ENCODE data around the gene CILP2.

CILP2 gene

DNA sequence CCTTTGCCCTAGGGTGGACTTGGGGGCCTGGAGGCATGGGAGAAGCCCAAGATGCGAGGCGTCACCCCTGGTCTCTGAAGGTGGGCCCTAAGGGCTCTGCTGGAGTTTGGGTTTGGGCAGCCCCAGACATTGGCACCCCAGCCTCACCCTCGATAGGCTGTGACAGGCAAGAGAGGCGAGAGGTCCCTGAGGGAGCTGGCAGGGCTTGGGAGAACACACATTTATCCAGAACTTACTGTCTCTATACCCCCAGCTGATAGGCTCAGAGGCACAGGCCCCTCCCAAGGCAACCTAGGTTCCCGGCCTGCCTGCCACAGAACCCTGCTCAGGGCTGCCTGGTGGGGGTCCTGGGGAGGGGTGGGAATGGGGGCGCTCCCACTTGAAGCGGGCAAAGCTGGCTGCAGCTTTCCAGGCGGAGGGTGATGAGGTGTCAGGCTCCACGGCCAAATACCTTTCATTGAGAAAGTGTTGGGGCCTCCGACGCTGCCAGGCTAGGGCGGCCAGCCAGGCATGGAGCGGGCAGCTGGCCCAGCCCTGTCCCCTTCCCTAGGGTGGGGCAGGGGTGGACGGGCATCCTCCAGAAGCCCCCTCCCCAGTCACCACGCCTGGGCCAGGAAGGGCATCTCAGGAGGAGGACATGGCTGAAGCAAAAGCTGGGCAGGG lies 9.7 kb downstream of the CILP2 start:
- no peak for FAIRE-seq

DNA sequence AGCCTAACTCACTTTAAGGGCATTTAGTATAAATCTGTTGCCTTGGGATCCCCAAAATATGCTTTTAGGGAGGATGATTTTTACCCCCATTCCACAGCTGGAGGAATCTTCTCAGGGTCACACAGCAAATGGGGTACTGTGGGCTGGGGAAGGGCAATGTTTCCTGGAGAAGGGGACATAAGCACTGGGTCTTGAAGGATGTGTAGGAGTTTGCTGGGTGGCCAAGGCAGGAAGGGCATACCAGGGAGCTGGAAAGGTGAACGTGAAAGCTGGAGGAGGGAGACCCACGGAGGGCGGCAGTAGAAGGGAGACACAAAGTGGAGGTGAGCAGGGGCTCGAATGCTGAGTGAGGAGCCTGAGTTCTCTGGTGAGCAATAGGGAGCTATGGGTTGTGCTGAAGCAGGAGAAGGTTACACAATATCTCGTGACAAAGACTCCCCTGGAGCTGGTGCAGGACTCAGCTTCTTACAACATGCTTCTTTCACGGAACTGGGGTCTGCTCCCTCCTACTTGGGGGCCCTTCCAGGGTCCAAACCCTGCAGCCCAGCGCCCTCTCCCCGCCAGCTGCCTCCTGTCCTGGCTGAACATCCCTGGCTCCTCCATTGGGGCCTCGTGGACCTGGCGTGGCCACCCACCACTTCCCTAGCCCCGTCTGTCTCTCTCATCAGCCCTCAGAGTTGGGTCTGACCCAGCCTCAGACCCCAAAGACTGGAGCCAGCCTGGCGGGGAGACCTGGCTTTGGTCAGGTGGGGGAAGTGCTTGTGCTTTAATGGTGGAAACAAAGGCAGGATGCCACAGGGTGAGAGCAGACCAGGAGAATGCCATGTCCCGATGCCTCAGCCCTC lies 11.1 kb downstream of the CILP2 start:
- no peak for FAIRE-seq

DNA sequence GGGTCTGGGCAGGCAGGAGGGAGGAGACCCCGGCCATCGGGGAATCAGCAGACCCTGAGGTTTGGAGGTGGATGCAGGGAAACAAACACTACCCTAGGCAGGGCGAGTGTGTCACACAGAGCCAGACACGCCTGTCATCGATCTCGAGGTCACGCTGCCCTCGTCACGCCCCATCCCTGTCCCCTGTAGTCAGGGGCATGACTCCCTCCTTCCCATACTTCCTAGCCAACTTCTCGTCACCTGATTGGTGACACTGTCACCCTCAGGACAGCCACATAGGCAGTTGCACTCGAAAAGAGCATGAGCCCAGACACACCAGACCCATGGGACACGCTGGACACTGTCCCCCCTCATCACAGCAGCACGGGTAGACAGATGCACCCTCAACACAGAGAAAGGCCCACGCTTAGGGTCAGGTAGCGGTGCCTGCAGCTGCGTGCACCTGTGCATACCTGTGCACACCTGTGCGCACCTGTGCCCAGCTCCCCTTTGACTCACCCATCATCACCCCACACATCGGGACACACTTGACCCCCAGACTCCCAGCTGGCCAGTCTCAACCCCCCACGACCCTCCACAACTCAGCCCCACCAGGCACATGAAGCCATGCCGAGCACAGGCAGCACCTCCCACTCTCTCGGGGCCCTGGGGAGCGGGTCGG lies 11.9 kb downstream of the CILP2 start:
- FAIRE-seq = no peak

DNA sequence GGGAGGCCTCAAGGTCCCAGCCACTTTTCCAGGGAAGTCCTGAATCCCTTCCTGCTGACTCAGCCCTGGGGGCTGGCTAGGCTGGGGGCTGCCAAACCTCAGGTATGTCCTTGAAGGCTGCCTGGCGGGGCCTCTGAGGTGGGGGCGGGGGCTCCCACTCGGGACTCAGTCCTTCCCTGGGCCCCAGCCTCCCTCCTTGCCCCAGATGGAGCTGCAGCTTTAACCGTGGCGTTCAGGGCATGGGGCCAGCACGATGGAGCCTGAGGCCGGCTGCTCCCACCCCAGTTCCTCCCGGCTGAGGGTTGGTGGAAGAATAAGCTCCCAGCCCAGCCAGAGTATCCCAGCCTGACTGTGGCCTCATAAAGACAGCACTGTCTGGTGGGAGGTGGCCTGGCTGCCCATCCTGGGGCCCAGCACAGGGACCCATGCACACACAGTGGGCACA lies 12.4 kb downstream of the CILP2 start:
- FAIRE-seq = no peak

DNA sequence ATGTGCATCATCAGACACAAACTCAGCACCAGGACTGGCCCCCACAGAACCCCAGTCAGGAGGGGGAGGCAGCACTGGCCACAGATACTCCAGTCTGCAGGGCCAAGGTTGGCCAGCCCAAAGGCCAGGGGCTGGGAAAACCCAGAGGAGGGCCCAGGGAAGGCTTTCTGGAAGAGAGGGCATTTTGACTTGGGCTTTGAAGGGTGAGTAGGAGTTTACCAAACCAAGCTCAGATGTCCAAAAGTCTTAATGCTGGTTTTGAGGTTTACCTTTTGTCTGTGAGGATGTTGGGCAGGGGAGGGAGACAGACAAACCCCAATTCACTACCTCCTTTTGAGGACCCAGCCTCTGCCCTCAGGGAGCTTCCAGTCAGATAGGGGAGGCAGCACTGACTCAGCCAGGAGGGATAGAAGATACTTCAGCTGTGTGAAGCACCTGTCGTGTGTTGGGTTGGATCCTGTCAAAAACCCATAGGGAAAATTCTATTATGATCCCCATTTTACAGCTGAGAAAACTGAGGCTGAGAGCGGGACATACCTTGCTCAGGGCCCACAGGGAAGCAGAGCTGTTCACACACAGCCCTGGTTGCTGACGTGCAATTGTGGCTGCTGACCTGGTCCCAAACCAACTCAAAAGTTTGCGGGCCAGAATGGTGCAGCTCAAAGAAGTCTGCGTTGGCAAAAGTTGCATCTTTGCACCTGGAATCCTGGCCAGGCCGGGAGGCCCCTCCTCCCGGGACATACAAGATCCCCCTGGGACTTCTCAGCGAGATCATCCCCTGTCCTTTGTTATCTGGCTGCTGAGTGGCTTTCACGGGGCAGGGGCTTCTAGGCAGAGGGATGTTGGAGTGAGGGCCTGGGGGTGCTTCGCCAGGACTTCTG lies 13.1 kb downstream of the CILP2 start:
- FAIRE-seq = no peak

DNA sequence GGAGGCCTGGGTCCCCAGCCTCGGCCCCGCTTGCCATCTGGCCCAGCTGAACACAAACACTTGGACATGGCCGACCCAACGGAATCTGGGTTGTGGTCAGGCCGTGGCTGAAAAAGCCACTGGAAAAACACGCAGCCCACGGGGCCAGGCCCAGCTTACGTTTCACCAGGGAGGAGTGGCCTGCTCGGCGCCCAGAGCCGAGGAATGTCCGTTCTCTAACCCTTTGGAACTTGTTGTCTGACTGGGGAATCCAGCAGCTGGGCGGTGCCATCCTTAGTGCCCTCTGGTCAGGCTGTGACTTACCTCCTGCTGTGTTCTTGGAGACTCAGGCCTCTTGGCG lies 13.8 kb downstream of the CILP2 start:
- FAIRE-seq = no peak

DNA sequence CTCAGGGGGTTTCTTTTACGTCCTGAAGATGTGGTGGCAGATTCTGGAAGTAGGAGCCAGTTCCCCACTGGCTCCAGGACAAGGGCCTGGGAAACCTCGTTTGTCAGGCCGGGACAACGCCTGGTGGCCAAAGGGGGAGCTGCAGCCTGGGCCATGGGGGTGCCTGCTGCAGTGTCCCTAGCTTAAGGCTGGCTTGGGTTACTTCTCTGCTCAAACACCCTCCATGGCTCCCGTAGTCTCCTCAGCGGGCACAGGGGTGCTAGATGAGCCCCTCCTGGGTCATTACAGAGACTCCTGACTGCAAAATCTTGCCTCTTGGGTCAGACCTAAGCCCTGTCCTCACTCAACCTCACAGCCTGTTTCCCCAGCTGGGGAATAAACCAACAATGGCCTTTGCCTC lies 14.7 kb downstream of the CILP2 start:
- FAIRE-seq = no peak

DNA sequence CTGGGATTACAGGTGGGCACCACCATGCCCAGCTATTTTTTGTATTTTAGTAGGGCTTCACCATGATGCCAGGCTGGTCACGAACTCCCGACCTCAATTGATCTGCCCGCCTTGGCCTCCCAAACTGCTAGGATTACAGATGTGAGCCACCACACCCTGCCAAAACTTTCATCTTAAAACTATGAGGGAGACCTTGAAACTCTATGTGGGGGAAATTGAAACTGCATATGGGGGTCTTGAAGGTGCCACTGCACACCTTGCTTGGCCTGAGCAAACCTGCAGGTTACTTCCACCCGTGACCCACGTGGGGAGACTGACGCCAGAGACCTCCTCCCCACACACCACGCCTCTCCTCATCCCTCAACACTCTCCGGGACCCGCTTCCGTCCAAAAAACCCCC lies 15.6 kb downstream of the CILP2 start:
- FAIRE-seq = no peak

DNA sequence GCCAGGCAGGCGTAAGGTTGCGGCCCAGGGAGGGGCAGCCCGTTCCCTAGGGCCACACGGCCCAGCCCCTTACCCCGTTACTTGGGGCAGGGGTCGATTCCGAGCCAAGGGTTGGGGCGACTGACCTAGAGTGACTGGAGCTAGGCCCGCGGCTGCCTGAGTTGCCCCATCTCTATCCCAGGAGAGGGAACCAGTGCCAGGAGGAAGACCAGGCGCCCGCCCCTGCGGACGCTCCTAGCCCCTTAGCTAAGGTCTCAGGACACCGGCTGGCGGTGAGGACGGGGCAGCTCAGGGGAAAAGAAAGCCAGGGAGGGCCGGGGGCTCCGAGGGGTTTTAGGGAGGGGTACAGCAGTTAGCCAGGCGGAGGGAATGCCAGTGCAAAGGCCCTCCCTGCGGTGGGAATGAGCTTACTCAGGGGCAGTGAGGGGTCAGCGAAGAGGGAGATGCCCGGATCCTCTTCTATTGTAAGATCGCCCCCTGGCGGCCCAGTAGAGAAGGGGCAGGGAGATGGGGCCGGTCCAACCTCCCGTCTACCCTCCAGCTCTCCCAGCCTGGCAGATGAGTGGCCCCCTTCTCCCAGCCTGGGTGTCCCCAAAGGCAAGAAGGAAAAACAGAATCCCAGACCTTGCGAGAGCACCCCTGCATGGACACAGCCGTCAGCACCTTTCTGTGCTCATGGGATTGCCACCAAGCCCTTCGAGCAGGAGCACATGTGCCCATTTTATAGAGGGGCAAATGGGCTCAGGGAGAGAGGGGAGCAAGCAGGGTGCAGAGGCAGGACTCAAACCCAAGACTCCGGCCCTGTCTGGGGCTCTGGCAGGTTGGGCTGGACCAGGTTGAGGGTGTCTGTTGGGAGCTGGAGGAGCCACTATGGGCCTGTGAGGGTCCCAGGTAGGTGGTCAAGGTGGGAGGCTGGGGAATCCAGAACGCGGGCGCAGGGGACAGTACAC lies 16.3 kb downstream of the CILP2 start:
- FAIRE-seq = no peak

DNA sequence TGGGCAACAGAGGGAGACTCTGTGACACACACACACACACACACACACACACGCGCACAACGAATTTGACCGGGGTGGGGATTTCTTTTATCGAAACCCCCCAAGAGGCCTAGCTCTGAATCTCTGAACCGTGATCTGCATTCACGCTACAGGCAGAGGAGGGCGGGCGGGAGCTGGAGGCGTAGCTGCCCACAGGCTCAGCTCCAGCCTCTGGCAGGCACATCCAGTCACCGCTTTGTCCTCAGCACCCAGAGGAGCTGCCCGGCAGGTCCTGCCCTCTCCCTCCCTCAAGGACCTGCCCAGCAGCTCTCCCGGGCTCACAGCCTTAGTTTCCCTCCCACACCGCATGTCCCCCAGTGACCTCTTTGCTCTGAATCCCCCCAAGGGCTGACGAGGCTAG lies 20.0 kb downstream of the CILP2 start:
- FAIRE-seq = no peak

DNA sequence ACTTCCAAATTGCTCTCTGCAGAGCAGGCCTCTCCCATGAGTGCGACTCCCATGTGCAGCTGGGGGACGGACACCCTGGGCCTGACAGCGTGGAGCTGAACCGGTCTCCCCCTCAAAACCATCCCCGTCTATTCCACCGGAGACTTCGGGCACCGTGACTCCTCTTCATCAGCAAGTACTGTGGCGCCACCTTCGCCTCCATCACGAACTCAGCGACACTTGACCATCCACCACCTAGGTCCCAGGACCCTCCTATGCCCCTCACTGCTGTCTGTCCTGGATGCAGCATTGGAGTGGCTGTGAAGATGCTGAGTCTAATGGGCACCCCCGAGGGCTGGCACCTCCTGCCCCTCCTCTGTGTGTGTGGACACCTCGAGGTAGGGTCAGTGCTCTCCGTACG lies 20.6 kb downstream of the CILP2 start:
- FAIRE-seq = no peak

DNA sequence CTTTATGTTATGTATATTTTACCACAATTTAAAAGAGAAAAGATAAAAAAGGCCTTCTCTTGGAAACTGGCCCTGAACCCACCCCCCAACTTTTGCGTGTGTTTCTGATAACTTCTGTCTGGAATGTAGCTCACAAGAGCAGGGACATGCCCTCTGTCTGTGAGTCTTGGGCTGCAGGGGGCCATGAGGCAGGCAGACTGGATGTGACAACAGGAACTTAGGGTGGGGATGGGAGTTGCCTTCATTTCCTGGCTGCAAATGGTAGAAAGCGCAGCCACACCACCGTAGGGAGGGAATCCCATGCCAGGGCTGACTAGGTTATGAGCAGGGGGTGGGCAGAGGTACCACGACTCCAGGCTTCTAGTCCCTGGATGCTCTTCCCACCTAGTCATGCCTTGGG lies 21.9 kb downstream of the CILP2 start:
- FAIRE-seq = no peak

DNA sequence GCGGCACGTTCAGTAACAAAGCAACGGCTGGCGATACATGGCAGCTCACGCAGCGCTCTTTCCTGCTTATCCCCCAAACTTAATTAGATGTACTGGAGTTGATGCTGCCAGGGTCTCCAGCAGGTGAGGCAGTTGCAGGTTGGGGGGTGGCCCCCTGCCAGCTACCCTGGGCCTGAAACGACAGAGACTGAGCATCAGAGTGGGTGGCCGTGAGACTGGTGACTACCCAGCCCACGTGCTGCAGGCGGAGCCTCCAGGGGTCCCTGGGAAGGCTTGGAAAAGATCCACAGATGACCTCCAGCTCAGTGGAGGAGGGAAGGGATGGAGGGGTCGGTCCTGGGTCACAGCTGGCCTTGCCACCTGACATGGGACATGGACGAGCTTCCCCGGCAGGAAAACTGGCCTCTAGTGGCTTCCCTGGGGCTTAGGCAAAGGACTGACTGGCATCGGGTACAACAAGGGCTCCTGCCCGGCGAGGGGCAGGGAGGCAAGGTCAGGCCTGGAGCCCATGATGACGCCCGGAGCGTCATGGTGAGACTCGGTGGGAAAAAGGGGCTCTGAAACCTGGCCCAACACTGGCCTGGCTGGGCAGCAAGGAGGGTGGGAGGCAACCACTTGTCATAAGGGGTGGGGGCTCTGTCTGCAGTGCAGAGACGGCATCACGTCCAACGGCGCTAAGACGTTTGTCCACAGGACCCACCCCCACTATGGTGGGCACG lies 24.0 kb downstream of the CILP2 start:
- FAIRE-seq = no peak

DNA sequence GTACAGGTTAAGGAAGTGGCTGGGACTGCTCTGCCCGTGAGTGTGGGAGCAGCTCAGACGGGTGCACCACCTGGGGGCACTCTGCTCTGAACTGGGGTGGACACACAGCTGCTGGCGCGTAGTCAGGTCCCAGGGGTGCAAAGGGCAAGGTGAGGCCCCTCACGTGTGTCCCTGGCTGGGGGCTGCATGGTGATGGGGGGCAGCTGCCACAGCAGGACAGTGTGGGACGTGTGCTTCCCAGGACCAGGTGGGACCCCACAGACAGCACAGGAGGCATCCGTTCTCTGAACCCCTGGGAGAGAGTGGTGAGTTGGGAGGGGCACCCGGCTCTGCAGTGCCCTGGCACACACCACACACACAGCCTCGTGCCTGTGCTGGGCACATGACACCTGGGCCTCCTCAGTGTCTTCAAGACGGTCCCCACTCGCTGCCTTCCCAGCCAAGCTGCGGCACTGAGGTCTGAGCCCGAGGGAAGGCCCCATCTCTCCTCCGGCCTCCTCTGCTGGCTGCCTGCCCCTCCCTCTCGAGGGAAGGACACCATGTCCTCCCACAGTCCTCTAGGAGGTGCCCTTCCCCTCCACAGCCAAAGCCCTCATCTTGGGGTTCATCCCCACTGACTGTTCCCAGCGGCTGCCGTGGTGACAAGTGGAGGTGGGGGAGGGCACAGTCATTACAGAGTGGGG lies 24.7 kb downstream of the CILP2 start:
- no peak for FAIRE-seq

DNA sequence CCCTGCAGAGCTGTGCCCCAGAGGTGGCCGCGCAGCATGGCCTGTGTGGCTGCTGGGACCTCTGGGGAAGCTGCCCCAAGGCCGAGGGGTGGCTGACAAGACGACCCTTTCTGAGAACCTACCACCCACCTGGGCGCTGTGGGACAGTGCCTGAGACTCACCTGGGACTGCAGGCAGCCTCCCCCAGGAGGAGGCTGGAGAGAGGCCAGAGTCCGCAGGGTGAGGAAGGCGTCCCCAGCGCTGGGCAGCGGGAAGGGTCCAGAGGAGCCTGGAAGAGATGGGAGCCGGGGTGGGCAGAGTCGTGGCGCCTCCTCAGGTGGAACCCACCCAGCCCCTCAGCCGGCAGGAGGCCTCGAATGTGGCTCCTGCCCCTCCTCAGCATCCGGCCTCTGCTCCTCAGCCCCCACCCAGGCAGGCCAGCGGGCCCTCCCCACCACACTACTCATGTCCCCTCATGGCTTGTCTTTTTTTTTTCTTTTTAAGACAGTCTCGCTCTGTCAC lies 25.3 kb downstream of the CILP2 start:
- no peak for FAIRE-seq

DNA sequence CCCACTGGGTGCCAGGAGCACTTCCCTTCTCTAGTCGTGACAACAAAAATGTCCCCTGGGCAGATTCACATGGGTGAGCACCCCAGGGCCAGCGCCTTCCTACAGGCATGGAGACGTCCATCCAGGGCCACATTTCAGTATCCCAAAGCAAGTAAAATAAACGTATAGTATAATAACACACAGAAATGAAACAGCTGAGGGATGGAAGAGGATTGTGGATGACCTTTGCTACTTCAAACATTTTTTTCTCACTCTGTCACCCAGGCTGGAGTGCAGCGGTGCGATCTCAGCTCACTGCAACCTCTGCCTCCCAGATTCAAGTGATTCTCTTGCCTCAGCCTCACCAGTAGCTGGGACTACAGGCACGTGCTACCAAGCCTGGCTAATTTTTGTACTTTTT lies 28.2 kb downstream of the CILP2 start:
- FAIRE-seq = no peak

DNA sequence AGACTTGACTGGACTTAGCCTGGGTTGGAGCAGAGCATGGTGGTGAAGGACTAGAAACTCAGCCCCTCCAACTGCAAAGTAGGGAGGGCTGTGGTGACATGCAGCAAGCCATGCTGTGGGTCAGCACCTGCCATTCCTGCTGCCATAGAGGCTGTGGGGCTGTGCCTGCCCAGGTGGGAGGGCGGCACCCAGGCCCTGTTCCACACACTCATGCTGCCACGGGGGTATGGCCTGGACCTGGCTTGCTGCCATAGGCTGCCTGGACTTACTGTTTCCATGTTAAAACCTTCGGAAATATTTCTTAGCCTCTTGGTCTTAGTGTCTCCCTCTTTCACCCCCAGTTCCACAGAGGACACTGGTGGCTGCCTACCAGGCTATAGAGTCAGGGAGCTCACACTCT lies 29.3 kb downstream of the CILP2 start:
- FAIRE-seq = no peak

DNA sequence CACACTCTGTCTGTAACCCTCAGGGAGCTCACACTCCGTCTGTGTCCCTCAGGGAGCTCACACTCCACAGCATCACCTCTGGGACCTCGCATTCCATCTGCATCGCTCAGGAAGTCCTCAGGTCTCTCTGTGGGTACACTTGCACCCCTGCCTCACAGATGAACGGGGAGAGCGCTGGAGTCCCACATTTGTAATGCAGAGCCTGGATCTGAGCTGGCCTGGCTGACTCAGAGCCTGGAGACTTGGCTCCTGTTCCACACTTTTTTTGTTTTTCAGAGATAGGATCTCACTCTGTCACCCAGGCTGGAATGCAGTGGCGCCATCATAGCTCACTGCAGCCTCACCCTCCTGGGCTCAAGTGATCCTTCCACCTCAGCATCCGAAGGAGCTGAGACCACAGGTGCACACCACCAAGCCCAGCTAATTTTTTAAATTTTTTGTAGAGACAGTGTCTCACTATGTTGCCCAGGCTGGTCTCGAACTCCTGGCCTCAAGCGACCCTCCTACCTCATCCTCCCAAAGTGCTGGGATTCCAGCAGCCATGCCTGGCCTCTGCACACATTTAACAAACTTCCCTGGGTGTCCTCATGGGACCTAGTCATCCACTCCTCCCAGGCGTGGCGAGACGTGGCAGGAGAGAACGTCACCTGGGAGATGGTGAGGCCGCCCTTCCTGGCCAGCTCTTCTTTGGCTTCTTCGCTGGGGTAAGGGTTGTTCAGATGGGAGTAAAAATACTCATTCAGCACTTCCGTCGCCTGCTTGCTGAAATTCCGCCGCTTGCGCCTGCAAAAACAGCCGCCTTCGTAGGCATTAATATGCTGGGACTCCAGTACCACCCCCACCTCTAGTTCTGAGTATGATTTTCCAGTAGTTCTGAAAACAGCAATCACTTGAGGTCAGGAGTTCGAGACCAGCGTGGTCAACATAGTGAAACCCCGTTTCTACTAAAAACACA lies 31.0 kb downstream of the CILP2 start:
- FAIRE-seq = no peak

DNA sequence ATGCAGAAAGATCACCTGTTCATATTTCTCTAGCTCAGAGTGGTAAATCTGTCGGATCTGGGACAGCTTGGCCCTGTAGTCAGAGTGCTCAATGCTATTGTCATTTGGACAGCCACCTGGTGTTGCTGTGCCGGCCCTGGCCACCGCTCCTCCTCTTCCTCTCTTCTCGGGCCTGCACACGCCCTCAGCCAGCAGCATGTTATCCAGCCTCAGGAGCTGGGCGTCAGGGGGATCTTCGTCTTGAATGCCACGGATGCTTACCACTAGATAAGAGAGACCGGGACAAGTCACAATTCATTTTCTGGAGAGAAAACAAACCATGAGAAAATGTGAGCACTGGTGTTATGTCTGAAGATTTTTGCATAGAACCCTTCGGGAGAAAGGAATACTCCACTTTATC lies 32.5 kb downstream of the CILP2 start:
- no peak for FAIRE-seq
